Eye (tissue), 1 donor: ENCODE results near the gene NCBP3.

Source experiments
- DNase-seq: peaks from one replicate; pipeline ENCODE4 v3.0.0-alpha.2; 2015

NCBP3 gene

DNA sequence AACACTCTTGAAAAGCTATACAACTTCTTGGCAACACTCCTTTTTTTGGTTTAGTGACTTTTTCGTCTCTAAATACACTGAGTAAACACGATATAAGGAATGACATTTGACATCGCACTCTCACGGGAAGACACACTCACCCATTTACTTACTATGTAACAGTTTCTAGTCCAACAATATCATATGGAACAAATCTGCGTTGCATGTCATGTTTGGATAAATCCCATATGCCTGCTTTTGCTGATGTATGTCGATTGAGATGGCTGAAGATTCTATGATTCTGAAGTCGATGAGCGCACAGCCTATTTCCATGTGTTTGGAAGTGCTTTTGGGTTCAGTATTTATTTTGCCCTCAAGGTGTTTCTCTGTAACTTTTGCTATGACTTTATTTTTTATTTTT, 63.3 kb downstream of the NCBP3 start:
- peak; percentile 39 for DNase-seq

DNA sequence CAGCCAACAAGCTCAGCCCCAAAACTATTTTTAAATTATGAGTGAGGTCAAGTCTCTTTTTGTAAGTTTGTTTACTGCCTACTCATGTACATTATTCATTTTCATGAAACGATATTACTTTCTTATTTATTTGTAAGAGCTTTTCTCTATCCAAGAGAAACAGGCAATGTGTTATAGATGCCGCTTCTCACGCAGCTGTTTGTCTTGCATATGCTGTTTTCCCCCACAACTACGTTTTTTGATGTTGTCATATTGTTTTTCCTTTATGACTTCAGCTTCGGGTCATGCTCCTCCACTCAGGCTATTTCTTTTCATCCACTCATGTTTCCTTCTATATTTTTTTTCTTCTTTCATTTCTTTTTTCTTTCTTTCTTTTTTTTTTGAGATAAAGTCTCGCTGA, 65.1 kb downstream of the NCBP3 start:
- no peak for DNase-seq

GRCh38 chr17:3777366-3778120, 68.5 kb downstream of the NCBP3 start:
- DNase-seq: no peak

DNA sequence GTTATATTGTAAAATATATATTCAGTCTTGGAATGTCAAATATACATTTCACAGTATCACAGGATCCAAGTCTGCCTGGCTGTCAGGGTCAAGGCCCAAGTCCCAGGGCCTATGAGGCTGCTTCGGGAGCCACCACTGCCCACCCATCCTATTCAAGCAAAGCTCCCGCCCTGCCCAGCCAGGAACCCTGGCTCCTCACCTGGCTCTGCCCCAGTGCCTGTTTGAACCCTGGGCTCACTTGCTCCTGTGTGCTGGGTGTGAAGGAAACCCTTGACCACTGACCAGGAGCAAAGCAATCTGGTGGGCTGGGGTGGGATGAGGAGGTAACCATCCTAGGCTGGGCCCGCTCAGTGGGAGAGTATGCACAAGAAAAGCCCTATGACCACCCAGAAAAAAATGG, 72.1 kb downstream of the NCBP3 start:
- no peak for DNase-seq

- DNase-seq: no peak
Measured at GRCh38 chr17:3773511-3773910, 72.5 kb downstream of the NCBP3 start.

DNA sequence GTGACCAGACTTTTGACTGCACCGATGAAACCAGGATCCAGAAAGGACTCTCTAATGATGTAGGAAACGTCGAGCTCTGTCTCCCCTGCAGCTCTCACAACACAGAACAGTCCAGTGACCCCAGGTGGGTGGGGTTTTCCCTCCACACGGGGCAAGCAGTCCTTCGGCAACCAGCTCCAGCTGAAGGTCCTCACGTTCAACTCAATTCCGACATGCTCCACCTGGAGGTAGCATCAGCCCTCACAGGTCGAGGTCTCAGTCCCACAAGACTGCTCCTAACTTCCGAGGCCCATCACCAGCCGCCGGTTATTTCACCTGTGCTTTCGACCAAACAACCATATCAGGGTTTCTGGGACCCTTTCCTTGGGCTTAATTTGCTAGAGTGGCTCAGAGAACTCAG, 73.3 kb downstream of the NCBP3 start:
- DNase-seq: no peak

GRCh38 chr17:3771140-3771539, 74.9 kb downstream of the NCBP3 start:
- DNase-seq: peak; percentile 41

DNA sequence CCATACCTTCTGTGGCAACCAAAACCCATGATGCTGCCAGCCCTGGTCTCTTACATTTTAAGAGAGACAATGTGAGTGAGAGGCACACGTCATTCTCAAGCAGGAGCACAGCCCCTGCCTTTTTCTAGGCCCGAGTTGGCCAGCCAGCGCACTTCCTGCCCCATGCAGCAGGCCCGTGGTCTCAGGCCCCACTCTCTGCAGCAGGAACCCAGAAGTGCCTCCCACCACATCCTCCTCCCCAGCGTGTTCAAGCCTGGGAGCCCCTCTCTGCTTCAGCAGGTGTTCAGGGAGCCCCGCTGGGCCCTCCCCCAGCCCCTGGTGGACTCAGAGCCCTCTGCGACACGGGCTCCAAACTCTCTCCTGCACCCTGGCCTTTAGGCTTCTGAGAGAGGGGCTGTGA, 75.6 kb downstream of the NCBP3 start:
- DNase-seq: no peak

DNA sequence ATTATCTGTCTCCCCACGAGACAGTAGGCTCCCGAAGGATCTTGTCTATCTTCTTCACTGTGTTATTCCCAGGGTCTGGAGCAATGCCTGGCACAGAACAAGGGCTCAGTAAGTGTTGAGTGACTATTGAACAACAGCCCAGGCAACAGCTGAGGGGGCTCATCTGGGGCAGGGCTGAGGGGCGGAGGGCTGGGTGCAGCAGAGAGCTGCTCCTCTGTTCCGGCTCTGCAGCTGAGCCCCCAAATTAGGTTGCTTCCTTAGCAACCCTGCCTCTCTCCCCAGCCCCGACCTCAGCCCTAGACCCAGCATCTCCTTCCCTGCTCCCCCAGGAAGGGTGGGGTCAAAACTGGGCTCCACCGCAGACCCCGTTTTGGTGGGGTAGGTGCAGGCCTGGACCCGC, 77.3 kb downstream of the NCBP3 start:
- no peak for DNase-seq

DNA sequence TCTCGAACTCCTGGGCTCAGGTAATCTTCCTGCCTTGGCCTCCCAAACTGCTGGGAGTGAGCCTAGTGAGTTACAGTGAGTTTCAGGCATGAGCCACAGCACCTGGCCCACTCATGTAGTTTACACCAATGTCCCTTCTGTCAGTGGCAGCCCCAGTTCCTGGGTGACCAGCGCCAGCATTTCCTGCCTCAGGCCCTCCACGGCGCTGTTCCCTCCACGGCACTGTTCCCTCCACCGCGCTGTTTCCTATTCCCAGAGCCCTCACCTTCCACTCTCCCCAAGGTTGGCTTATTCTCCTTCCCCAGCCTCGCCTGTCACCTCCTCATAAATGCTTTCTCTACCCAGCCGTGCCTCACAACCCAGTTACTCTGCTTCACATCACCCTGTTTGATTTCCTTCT, 77.7 kb downstream of the NCBP3 start:
- DNase-seq: no peak

- DNase-seq: no peak
Measured at GRCh38 chr17:3766779-3767178, 79.3 kb downstream of the NCBP3 start.

DNA sequence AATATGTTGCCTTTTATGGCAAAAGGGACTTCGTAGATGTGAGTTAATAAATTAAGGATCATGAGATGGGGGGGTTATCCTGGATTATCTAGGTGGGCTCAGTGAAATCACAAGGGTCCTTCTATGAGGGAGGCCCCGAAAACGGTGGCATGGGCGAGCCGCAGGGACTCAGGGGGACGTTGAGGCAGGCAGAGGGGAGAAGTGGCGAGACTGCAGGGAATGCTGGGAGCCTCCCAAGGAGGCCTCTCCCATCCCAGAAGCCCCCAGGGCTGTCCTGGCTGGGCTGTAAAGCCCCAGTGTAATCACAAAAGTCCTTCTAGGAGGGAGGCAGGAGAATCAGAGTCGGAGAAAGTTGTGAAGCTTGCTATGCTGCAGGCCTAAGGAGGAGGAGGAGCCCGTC, 80.1 kb downstream of the NCBP3 start:
- no peak for DNase-seq

GRCh38 chr17:3763777-3764170, 82.3 kb downstream of the NCBP3 start:
- no peak for DNase-seq

DNA sequence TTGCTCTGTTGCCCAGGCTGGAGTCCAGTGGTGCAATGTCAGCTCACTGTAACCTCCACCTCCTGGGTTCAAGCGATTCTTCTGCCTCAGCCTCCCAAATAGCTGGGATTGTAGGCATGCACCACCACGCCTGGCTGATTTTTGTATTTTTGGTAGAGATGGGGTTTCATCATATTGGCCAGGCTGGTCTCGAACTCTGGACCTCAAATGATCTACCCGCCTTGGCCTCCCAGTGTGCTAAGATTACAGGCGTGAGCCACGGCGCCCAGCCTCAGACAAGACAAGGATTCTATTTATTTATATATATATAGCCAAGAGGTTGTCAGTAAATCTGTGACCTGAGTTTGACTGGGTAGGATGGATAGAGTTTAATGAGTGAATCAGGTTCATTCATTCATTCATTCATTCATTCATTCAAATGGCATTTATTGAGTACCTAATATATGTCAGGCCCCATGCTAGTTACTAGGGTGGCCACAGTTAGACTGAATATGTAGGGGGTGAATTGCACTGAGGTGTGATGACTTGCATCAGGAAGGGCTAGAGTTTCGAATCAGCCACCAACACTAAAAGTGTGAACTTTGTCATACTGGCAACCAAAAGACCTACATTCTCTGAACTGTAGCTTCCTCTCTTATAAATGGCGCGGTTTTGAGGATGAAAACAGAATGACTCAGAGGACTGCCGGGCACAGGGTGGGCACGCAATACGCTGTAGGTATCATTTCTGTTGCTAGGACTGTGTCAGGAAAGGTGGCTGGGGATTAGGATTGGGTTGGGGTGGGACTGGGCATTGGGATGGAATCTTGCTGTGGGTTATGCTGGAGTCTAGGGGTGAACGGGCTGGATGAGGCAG, 82.9 kb downstream of the NCBP3 start:
- DNase-seq: no peak

GRCh38 chr17:3761918-3762380, 84.1 kb downstream of the NCBP3 start:
- no peak for DNase-seq

DNA sequence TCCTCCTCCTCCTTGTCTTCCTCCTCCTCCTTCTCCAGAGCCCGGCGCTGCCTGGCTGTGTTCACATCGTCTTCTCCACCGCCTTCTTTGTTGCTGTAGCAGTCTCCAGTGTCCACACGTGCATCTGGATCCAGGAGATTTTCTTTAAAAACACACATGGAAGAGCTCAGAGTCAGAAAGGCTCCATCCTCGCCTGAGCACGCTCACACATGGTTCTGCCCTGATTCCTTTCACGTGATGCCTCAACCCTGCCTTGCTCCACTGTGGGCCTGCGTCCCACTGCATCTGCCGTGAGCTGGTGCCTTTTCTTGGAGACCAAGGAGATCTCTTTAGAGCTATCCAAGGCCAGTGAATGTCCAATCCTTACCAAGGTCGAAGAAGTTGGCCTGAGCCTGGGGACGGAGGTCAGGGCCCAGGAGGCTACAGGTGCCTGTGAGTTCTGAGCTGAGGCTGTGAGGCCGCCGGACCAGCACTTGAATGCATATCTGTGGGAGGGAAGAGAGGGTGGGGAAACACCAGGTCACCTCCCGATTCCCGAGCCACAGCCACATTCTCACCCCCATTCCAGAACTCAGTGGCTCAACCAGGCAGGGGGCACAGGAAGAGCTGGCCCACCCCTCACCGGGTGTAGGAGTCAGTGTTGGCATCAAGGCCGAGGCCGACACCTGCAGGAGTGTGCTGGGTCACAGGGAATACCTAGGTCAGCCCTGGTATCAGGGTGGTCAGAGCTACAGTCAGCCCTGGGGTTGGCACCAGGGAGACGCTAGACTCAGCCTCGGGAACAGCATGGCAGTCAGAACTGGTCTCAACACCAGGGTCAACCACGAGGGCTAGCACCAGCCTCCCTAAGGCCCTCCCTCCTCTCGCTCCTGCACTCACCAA, 84.8 kb downstream of the NCBP3 start:
- DNase-seq: no peak

DNA sequence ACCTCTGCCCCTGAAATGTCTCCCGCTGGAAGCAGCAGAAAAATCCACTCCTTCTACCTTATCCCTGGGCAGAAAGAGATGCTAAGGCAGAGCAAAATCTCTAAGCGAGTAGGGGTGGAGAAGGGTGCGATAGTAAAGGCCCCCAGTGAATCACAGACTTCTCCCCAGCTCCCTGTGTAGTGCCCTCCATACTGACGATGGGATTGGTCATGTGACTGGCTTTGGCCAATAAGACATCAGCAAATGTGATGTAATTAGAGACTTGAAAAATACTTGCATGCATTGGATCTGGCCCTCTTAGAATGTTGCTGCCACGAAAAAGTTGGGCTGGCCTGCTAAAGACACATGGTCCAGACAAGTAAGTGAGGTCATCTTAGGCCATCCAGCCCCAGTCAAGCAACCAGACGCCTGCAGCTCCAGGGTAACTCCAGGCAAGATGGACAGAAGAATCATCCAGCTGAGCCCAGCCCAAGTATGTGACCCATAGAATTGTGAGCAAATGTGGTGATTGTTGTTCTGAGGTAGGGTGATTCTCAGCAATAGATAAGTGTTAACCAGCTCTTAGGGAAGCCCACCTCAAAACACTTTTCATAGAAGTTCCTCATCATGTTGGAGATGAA, 86.3 kb downstream of the NCBP3 start:
- no peak for DNase-seq

GRCh38 chr17:3755335-3756030, 90.6 kb downstream of the NCBP3 start:
- no peak for DNase-seq

GRCh38 chr17:3754458-3755334, 91.3 kb downstream of the NCBP3 start:
- peak; percentile 69 for DNase-seq

- DNase-seq: no peak
Measured at GRCh38 chr17:3754066-3754457, 92.0 kb downstream of the NCBP3 start.

GRCh38 chr17:3753624-3754023, 92.4 kb downstream of the NCBP3 start:
- DNase-seq: no peak
